H1 (cell line): ENCODE data around the gene ADGRA3. TPM values are rescaled to one million over a fixed set of nuclear protein-coding genes. Genes with fewer than 3 reads are reported as not detected.

ENCODE experiments used
- CTCF ChIA-PET: fragments of 300-600 bp; sonication (Branson Sonifier 250); formaldehyde crosslinking; loops from one replicate; lab custom pipeline; 2021; ENCODE audit not compliant: partially characterized antibody; lab: Charles Lee
- POLR2A ChIA-PET: fragments of 300-600 bp; sonication (Branson Sonifier 250); formaldehyde crosslinking; loops from one replicate; lab custom pipeline; 2021; ENCODE audit warnings: inconsistent platforms; ENCODE audit not compliant: partially characterized antibody; lab: Charles Lee
- DNase-seq, 2 experiments: peaks; one replicate each; pipeline versions ENCODE4 v3.0.0 to v3.0.0-alpha.2; 2010 to 2022; ENCODE audit warnings: low spot score in 2 of 2, low read depth in 1 of 2, mixed read lengths in 1 of 2
- FAIRE-seq: peaks from 2 replicates; lab custom pipeline; 2011; peaks lifted over from hg19 to GRCh38; lab: Jason Lieb, UNC
- H2AFZ ChIP-seq: 2 replicates; pipeline ENCODE4 v1.8.1; 2012; ENCODE audit warnings: low read length, inconsistent platforms
- H2AK5ac ChIP-seq: 2 replicates; pipeline ENCODE4 v1.6.1; 2013; ENCODE audit warnings: low read depth, low read length
- H2BK120ac ChIP-seq: replicated peaks from 2 replicates; pipeline ENCODE3; 2013; ENCODE audit warnings: low read depth, low read length, inconsistent platforms
- H2BK12ac ChIP-seq: 2 replicates; pipeline ENCODE4 v1.6.1; 2013; ENCODE audit warnings: low read depth, low read length
- H2BK15ac ChIP-seq: 2 replicates; pipeline ENCODE4 v1.6.1; 2013; ENCODE audit warnings: low read length
- H2BK20ac ChIP-seq: 2 replicates; pipeline ENCODE4 v1.6.1; 2013; ENCODE audit warnings: low read length
- H2BK5ac ChIP-seq: 2 replicates; pipeline ENCODE4 v1.6.1; 2013; ENCODE audit warnings: low read depth, low read length
- H3K14ac ChIP-seq: 2 replicates; pipeline ENCODE4 v1.6.1; 2013; ENCODE audit warnings: inconsistent platforms; ENCODE audit not compliant: insufficient read length
- H3K18ac ChIP-seq: 2 replicates; pipeline ENCODE4 v1.6.1; 2013; ENCODE audit warnings: low read length; ENCODE audit errors: extremely low read depth
- H3K23ac ChIP-seq: 2 replicates; pipeline ENCODE4 v1.6.1; 2013; ENCODE audit warnings: inconsistent platforms; ENCODE audit not compliant: insufficient read length
- H3K23me2 ChIP-seq: 2 replicates; pipeline ENCODE4 v1.6.1; 2013; ENCODE audit warnings: low read depth, low read length
- H3K27ac ChIP-seq: 2 replicates; pipeline ENCODE4 v1.6.1; 2011; ENCODE audit warnings: low read depth, low read length, inconsistent platforms
- H3K27me3 ChIP-seq, 4 experiments: replicated peaks in 1 of 4; 1 replicate in 1 of 4; 2 replicates in 3 of 4; pipeline versions ENCODE4 v1.6.1 to v1.8.1; 2011 to 2013; ENCODE audit warnings: low read length in 3 of 4, mild to moderate bottlenecking in 3 of 4, inconsistent platforms in 2 of 4, mixed read lengths in 2 of 4, moderate library complexity in 1 of 4; ENCODE audit not compliant: control insufficient read depth in 3 of 4, insufficient read depth in 3 of 4; ENCODE audit errors: extremely low read depth in 1 of 4
- H3K36me3 ChIP-seq, 4 experiments: 2 replicates each; pipeline versions ENCODE4 v1.6.1 to v1.8.1; 2011 to 2013; ENCODE audit warnings: mild to moderate bottlenecking in 4 of 4, low read length in 3 of 4, moderate library complexity in 2 of 4, control low read depth in 1 of 4, inconsistent platforms in 1 of 4; ENCODE audit not compliant: insufficient read depth in 4 of 4, control insufficient read depth in 2 of 4
- H3K4ac ChIP-seq: replicated peaks from 2 replicates; pipeline ENCODE3; 2013; ENCODE audit warnings: low read length, low read depth, mixed read lengths, inconsistent platforms; ENCODE audit not compliant: insufficient read length
- H3K4me1 ChIP-seq, 4 experiments: replicated peaks in 1 of 4; 1 replicate in 1 of 4; 2 replicates in 3 of 4; pipeline versions ENCODE4 v1.6.1 to v1.8.1; 2011 to 2013; ENCODE audit warnings: low read length in 3 of 4, inconsistent platforms in 2 of 4, mixed read lengths in 1 of 4; ENCODE audit not compliant: insufficient read depth in 4 of 4, control insufficient read depth in 3 of 4
- H3K4me2 ChIP-seq, 2 experiments: 2 replicates each; pipeline versions ENCODE4 v1.6.1 to v1.8.1; 2011 to 2013; ENCODE audit warnings: low read depth in 2 of 2, low read length in 2 of 2, control low read depth in 1 of 2, inconsistent platforms in 1 of 2, mild to moderate bottlenecking in 1 of 2; ENCODE audit not compliant: insufficient read depth in 1 of 2
- H3K4me3 ChIP-seq, 4 experiments: fragments of 200-600, 300-600 bp in 1 of 4; sonication (generic), shearing (Covaris generic), sonication (Bioruptor Twin) in 1 of 4; 2 replicates each; pipeline versions ENCODE4 v1.5.1 to v1.8.1; 2011 to 2016; ENCODE audit warnings: low read length in 4 of 4, low read depth in 3 of 4, control low read depth in 2 of 4, inconsistent platforms in 2 of 4, mild to moderate bottlenecking in 2 of 4, mixed read lengths in 1 of 4, moderate library complexity in 1 of 4; ENCODE audit not compliant: insufficient read depth in 2 of 4; ENCODE audit errors: extremely low read depth in 1 of 4
- H3K56ac ChIP-seq: replicated peaks from 2 replicates; pipeline ENCODE3; 2013; ENCODE audit warnings: low read depth, mild to moderate bottlenecking, mixed read lengths, low read length, inconsistent platforms; ENCODE audit not compliant: insufficient read length
- H3K79me1 ChIP-seq: 2 replicates; pipeline ENCODE4 v1.6.1; 2013; ENCODE audit warnings: low read depth, low read length, control low read depth
- H3K79me2 ChIP-seq, 2 experiments: 2 replicates each; pipeline versions ENCODE4 v1.6.1 to v1.8.1; 2012 to 2013; ENCODE audit warnings: low read length in 2 of 2, mild to moderate bottlenecking in 2 of 2, inconsistent platforms in 1 of 2; ENCODE audit not compliant: insufficient read depth in 2 of 2, control insufficient read depth in 1 of 2
- H3K9ac ChIP-seq, 4 experiments: replicated peaks in 1 of 4; 1 replicate in 1 of 4; 2 replicates in 3 of 4; pipeline versions ENCODE4 v1.6.1 to v1.8.1; 2011 to 2013; ENCODE audit warnings: low read depth in 3 of 4, low read length in 3 of 4, control low read depth in 2 of 4, mild to moderate bottlenecking in 2 of 4, moderate library complexity in 2 of 4, inconsistent platforms in 1 of 4; ENCODE audit errors: extremely low read depth in 1 of 4
- H3K9me3 ChIP-seq, 2 experiments: 2 replicates each; pipeline versions ENCODE4 v1.6.1 to v1.8.1; 2012 to 2013; ENCODE audit warnings: mild to moderate bottlenecking in 2 of 2, moderate library complexity in 2 of 2, control low read depth in 1 of 2, inconsistent platforms in 1 of 2, low read depth in 1 of 2, low read length in 1 of 2, mixed read lengths in 1 of 2; ENCODE audit not compliant: insufficient read depth in 2 of 2
- H4K20me1 ChIP-seq, 2 experiments: replicated peaks in 1 of 2; 2 replicates each; pipeline versions ENCODE3 to v1.8.1; 2011 to 2013; ENCODE audit warnings: inconsistent platforms in 2 of 2, low read length in 2 of 2, mild to moderate bottlenecking in 1 of 2; ENCODE audit not compliant: insufficient read depth in 2 of 2, control insufficient read depth in 1 of 2
- H4K5ac ChIP-seq: 2 replicates; pipeline ENCODE4 v1.6.1; 2013; ENCODE audit warnings: low read length, low read depth, mixed read lengths, inconsistent platforms; ENCODE audit not compliant: insufficient read length
- H4K8ac ChIP-seq: 2 replicates; pipeline ENCODE4 v1.8.0; 2013; ENCODE audit warnings: mild to moderate bottlenecking, moderate library complexity, low read length, inconsistent platforms; ENCODE audit not compliant: insufficient read depth; ENCODE audit errors: extremely low read depth
- H4K91ac ChIP-seq: replicated peaks from 2 replicates; pipeline ENCODE3; 2013; ENCODE audit warnings: low read length, mixed read lengths, inconsistent platforms; ENCODE audit not compliant: insufficient read length
- CBX8 ChIP-seq: fragments of 300-800, 300-1000 bp; sonication (generic); IDR thresholded peaks from 2 replicates; pipeline ENCODE4 v1.7.1; 2016; ENCODE audit warnings: low read depth, low read length, borderline replicate concordance
- CHD1 ChIP-seq: IDR thresholded peaks from 2 replicates; pipeline ENCODE4 v1.6.1; 2012; ENCODE audit warnings: low read depth, low read length, improper control_type of control experiment
- CREB1 ChIP-seq: IDR thresholded peaks from 2 replicates; pipeline ENCODE4 v1.6.1; 2012; ENCODE audit warnings: inconsistent platforms
- E2F6 ChIP-seq: IDR thresholded peaks from 2 replicates; pipeline ENCODE4 v1.6.1; 2012; ENCODE audit warnings: inconsistent platforms
- GABPA ChIP-seq: IDR thresholded peaks from 2 replicates; pipeline ENCODE4 v1.6.1; 2011; ENCODE audit warnings: mild to moderate bottlenecking, low read length, moderate library complexity, borderline replicate concordance; ENCODE audit not compliant: insufficient read depth
- HDAC6 ChIP-seq: IDR thresholded peaks from one replicate; pipeline ENCODE4 v1.7.1; 2012; ENCODE audit warnings: low read depth, mild to moderate bottlenecking, inconsistent platforms, low read length, moderate library complexity
- MAX ChIP-seq: IDR thresholded peaks from 2 replicates; pipeline ENCODE4 v1.6.1; 2012; ENCODE audit warnings: inconsistent platforms
- SAP30 ChIP-seq: fragments of 300-600 bp; sonication (generic); IDR thresholded peaks from 2 replicates; pipeline ENCODE4 v1.7.1; 2012; ENCODE audit warnings: low read length, moderate library complexity, mild to moderate bottlenecking, inconsistent platforms; ENCODE audit not compliant: insufficient read depth, insufficient replicate concordance
- SP2 ChIP-seq: IDR thresholded peaks from 2 replicates; pipeline ENCODE4 v1.6.1; 2012; ENCODE audit warnings: mild to moderate bottlenecking, low read length, inconsistent platforms
- TBP ChIP-seq: IDR thresholded peaks from 2 replicates; pipeline ENCODE4 v1.6.1; 2011; ENCODE audit warnings: low read depth, low read length, improper control_type of control experiment
- TEAD4 ChIP-seq: IDR thresholded peaks from 2 replicates; pipeline ENCODE4 v1.6.1; 2012; ENCODE audit warnings: low read depth, low read length, inconsistent platforms, mixed read lengths
- WGBS, 2 experiments: shearing (Covaris generic) in 1 of 2; methylation state at CpG; one replicate each; pipeline versions ENCODE4 v1.1.6 to v1.1.7; 2013 to 2015; ENCODE audit warnings: low lambda C conversion rate in 2 of 2, mixed read lengths in 2 of 2, inconsistent platforms in 1 of 2, low coverage in 1 of 2, missing lambda C conversion rate in 1 of 2; ENCODE audit not compliant: insufficient replicate concordance in 2 of 2, insufficient coverage in 1 of 2, insufficient read length in 1 of 2; ENCODE audit errors: extremely low coverage in 1 of 2, missing lambda C conversion rate in 1 of 2; 5-methylcytosine and 5-hydroxymethylcytosine counted together
- polyA plus RNA-seq, 7 experiments: library from polyadenylated mRNA; depleted of rRNA in 3 of 7; stranded (reverse) in 5 of 7; unstranded in 2 of 7; fragments of >200 nt in 5 of 7; fragments of 200-250 nt in 2 of 7; gene quantifications; 1 replicate in 5 of 7; 2 replicates in 1 of 7; 4 replicates in 1 of 7; pipeline versions ENCODE4 v1.2.1 to v1.2.3, GENCODE V29; 2011 to 2013; ENCODE audit warnings: missing spikeins in 2 of 7, mixed read lengths in 2 of 7
- total RNA-seq: library from RNA; stranded (reverse); fragmentation: NEBNext Ultra II Directional; extraction: Animal tissue kit (Norgen Biotek cat#: 25700); gene quantifications from 2 replicates; pipeline ENCODE4 v1.2.1, GENCODE V29; 2021

Gene ADGRA3
- total and polyA plus RNA-seq, 2 of the 8 experiments (the other 6 are each of a cell fraction or from before 2014, with no cell fraction given): 31.5 to 63.0 TPM

GRCh38 chr4:22442956-22443355, 72.9 kb downstream of the ADGRA3 start:
- Histone ChIP-seq H3K79me1 (peaks cover 2% of the 10 kb centered on the region; the same call in 1 of the 2 replicates), H2BK20ac (no peak overlapping the region), H3K4me2 (no peak overlapping the region), H3K27me3 (no peaks in the 10 kb centered on the region), H3K18ac (no peak overlapping the region), H4K5ac (no peak overlapping the region), H3K23me2 (no peaks in the 10 kb centered on the region), H2AFZ (no peak overlapping the region), H3K56ac (no peak overlapping the region), H3K4me3 (no peak overlapping the region), H2AK5ac (no peak overlapping the region), H2BK120ac (no peak overlapping the region), H3K4ac (no peak overlapping the region), H4K8ac (no peak overlapping the region), H3K14ac (no peak overlapping the region), H2BK5ac (no peak overlapping the region), H3K4me1 (no peaks in the 10 kb centered on the region), H2BK15ac (no peak overlapping the region), H3K79me2 (no peaks in the 10 kb centered on the region), H3K27ac (no peak overlapping the region), H3K23ac (no peak overlapping the region), H3K36me3 (peaks cover 4 to 63% (median 25%) of the 10 kb centered on the region in 4 experiments), H4K20me1 (no peaks in the 10 kb centered on the region), H3K9ac (no peak overlapping the region), H3K9me3 (no peaks in the 10 kb centered on the region), H4K91ac (no peak overlapping the region), H2BK12ac (no peak overlapping the region)
- DNase-seq (no peak), FAIRE-seq (no peak)
- ChIA-PET CTCF (interaction anchor here (1.3 to 3.1 kb wide), 2 partner anchors 8 to 32 kb away, joined by 5 to 13 read pairs; no protein-coding TSS in a partner anchor), POLR2A (no interaction called here)
- TF ChIP-seq HDAC6 (no peak), SP2 (no peak), SAP30 (no peak), E2F6 (no peak), TBP (no peak), TEAD4 (no peak), MAX (no peak), CBX8 (no peak), CHD1 (no peak), GABPA (no peak), CREB1 (no peak)
- 88% methylated on average over 2 of the region's 2 CpGs; no CpG with 5 or more reads in 1 of the 2 experiments for WGBS, 2 experiments
